Thoracic aorta (tissue), 2 donors: ENCODE results near the gene BASP1. TPM values are rescaled to one million over a fixed set of nuclear protein-coding genes. Genes with fewer than 3 reads are reported as not detected.

Experiments used
- ATAC-seq: fragments of 150-250 bp; one replicate; pipeline ENCODE4 v1.8.0; 2017; ENCODE audit warnings: low read depth; ENCODE audit not compliant: insufficient number of reproducible peaks, low FRiP score
- DNase-seq: peaks from one replicate; pipeline ENCODE4 v3.0.0-alpha.2; 2020; ENCODE audit warnings: low spot score
- H3K27ac ChIP-seq, 2 donors: fragments of 200-600 bp; sonication (generic); 1 replicate in 1 of 2; 2 replicates in 1 of 2; pipeline ENCODE4 v1.5.1; 2016; ENCODE audit warnings: mild to moderate bottlenecking in 2 of 2, moderate library complexity in 2 of 2
- H3K27me3 ChIP-seq: fragments of 200-600 bp; sonication (generic); replicated peaks from 2 replicates; pipeline ENCODE4 v1.6.0; 2016; ENCODE audit warnings: mild to moderate bottlenecking; ENCODE audit not compliant: insufficient read depth
- H3K36me3 ChIP-seq: fragments of 200-600 bp; sonication (generic); one replicate; pipeline ENCODE4 v1.5.1; 2016
- H3K4me1 ChIP-seq, 2 donors: fragments of 200-600 bp; sonication (generic); 1 replicate in 1 of 2; 2 replicates in 1 of 2; pipeline versions ENCODE4 v1.5.1 to v1.6.0; 2016; ENCODE audit warnings: low read depth in 2 of 2, mild to moderate bottlenecking in 1 of 2; ENCODE audit not compliant: control insufficient read depth in 1 of 2
- H3K4me3 ChIP-seq: fragments of 200-600 bp; sonication (generic); 2 replicates; pipeline ENCODE4 v1.5.1; 2016; ENCODE audit warnings: mild to moderate bottlenecking
- H3K9me3 ChIP-seq: fragments of 200-600 bp; sonication (generic); 2 replicates; pipeline ENCODE4 v1.5.1; 2016
- CTCF ChIP-seq: fragments of 200-600 bp; sonication (generic); IDR thresholded peaks from one replicate; pipeline ENCODE4 v1.5.1; 2019; ENCODE audit warnings: antibody characterized with exemption
- total RNA-seq, 2 donors: library from RNA; depleted of rRNA; stranded (reverse); fragments of >200 nt; gene quantifications; one replicate each; pipeline versions ENCODE4 v1.1.0 to v1.2.3, GENCODE V29; 2016

Gene BASP1
- total RNA-seq, 2 donors from 2014 or later, result 37.1 to 48.8 TPM

- H3K36me3 ChIP-seq, result no peaks in the 10 kb centered on the region
- DNase-seq (no peak), ATAC-seq (no peak)
- no peak overlapping the region for H3K27ac ChIP-seq
- no peaks in the 10 kb centered on the region for H3K27me3 ChIP-seq
- H3K4me1 ChIP-seq, result peaks cover 5 to 6% of the 10 kb centered on the region in 2 donors
- H3K4me3 ChIP-seq, result no peak overlapping the region
- no peaks in the 10 kb centered on the region for H3K9me3 ChIP-seq
- no peak for TF ChIP-seq CTCF
These were observed 33.6 kb upstream of the BASP1 start for GRCh38 chr5:17183831-17184230.

- Histone ChIP-seq H3K4me3 (no peak overlapping the region), H3K9me3 (no peaks in the 10 kb centered on the region), H3K27ac (no peak overlapping the region), H3K4me1 (peaks cover 5 to 6% of the 10 kb centered on the region in 2 donors), H3K36me3 (no peaks in the 10 kb centered on the region), H3K27me3 (no peaks in the 10 kb centered on the region)
- no peak for DNase-seq
- TF ChIP-seq CTCF, result no peak
- no peak for ATAC-seq
These were observed 32.8 kb upstream of the BASP1 start for GRCh38 chr5:17184588-17184987.

- Histone ChIP-seq H3K27me3 (no peaks in the 10 kb centered on the region), H3K27ac (no peak overlapping the region), H3K4me1 (peaks cover 5 to 6% of the 10 kb centered on the region in 2 donors), H3K9me3 (no peaks in the 10 kb centered on the region), H3K4me3 (no peak overlapping the region), H3K36me3 (no peaks in the 10 kb centered on the region)
- no peak for ATAC-seq
- no peak for DNase-seq
- TF ChIP-seq CTCF, result no peak
These were observed 32.1 kb upstream of the BASP1 start for GRCh38 chr5:17185349-17185748.

GRCh38 chr5:17185773-17186172, 31.7 kb upstream of the BASP1 start:
- Histone ChIP-seq H3K4me3 (no peak overlapping the region), H3K27me3 (no peaks in the 10 kb centered on the region), H3K9me3 (no peaks in the 10 kb centered on the region), H3K36me3 (no peaks in the 10 kb centered on the region), H3K4me1 (peaks cover 5 to 6% of the 10 kb centered on the region in 2 donors), H3K27ac (no peak overlapping the region)
- TF ChIP-seq CTCF, result no peak
- ATAC-seq, result peak; percentile 38
- DNase-seq, result no peak

- no peak for DNase-seq
- ATAC-seq, result no peak
- H3K27me3 ChIP-seq, result no peaks in the 10 kb centered on the region
These were observed 31.2 kb upstream of the BASP1 start for GRCh38 chr5:17186256-17186655.

More at GRCh38 chr5:17186256-17186655, 31.2 kb upstream of the BASP1 start:
- Histone ChIP-seq H3K9me3 (no peaks in the 10 kb centered on the region), H3K4me3 (no peak overlapping the region), H3K36me3 (no peaks in the 10 kb centered on the region), H3K4me1 (peaks cover 5 to 6% of the 10 kb centered on the region in 2 donors), H3K27ac (no peak overlapping the region)
- TF ChIP-seq CTCF, result no peak
